Ascending aorta (tissue), 2 donors: ENCODE measurements around the gene CACNA1G. TPM values are rescaled to one million over a fixed set of nuclear protein-coding genes. Genes with fewer than 3 reads are reported as not detected.
A peak's percentile ranks its signal among the peaks of the same experiment; 100 is the strongest.

Experiments used
- DNase-seq, 2 donors: peaks; one replicate each; pipeline ENCODE4 v3.0.0-alpha.2; 2019; ENCODE audit warnings: low spot score in 2 of 2
- H3K27ac ChIP-seq, 2 donors: fragments of 200-600 bp; sonication (generic); one replicate each; pipeline ENCODE4 v1.5.1; 2016 to 2017; ENCODE audit warnings: mild to moderate bottlenecking in 1 of 2
- H3K27me3 ChIP-seq: fragments of 200-600 bp; sonication (generic); one replicate; pipeline ENCODE4 v1.5.1; 2017
- H3K36me3 ChIP-seq, 2 donors: fragments of 200-600 bp; sonication (generic); one replicate each; pipeline ENCODE4 v1.5.1; 2016
- H3K4me1 ChIP-seq, 2 donors: fragments of 200-600 bp; sonication (generic); one replicate each; pipeline ENCODE4 v1.5.1; 2016 to 2017; ENCODE audit warnings: mild to moderate bottlenecking in 1 of 2
- H3K4me3 ChIP-seq, 2 donors: fragments of 200-600 bp; sonication (generic); one replicate each; pipeline ENCODE4 v1.5.1; 2016 to 2017; ENCODE audit warnings: mild to moderate bottlenecking in 1 of 2
- H3K9me3 ChIP-seq, 2 donors: fragments of 200-600 bp; sonication (generic); one replicate each; pipeline ENCODE4 v1.5.1; 2016
- CTCF ChIP-seq, 3 experiments: fragments of 200-600 bp in 2 of 3; fragments of 450-650 bp in 1 of 3; sonication (generic) in 2 of 3; IDR thresholded peaks; one replicate each; pipeline ENCODE4 v1.5.1; 2016 to 2019; ENCODE audit warnings: antibody characterized with exemption in 3 of 3, mild to moderate bottlenecking in 1 of 3, moderate library complexity in 1 of 3
- intact Hi-C: fragments of 100-400 bp; cut with DNase I; formaldehyde crosslinking; loops from one replicate; pipeline ENCODE4 v1.15.1; 2023
- total RNA-seq: library from RNA; depleted of rRNA; stranded (reverse); fragments of >200 nt; gene quantifications from one replicate; pipeline ENCODE4 v1.1.0, GENCODE V29; 2016

CACNA1G gene
- total RNA-seq, 1 donor from 2014 or later = 1.2 TPM

- Histone ChIP-seq H3K9me3 (no peaks in the 10 kb centered on the region), H3K27ac (no peak overlapping the region), H3K36me3 (peaks cover 7 to 12% of the 10 kb centered on the region in 2 donors), H3K4me3 (no peak overlapping the region), H3K4me1 (peaks cover 17 to 30% of the 10 kb centered on the region in 2 donors), H3K27me3 (peaks cover 10% of the 10 kb centered on the region)
- intact Hi-C loops = no loop called here
- no peak for DNase-seq
- no peak for TF ChIP-seq CTCF (IDR thresholded peaks at IDR 0.05)
Measured at GRCh38 chr17:50557630-50558029, 2.9 kb upstream of the CACNA1G start.

GRCh38 chr17:50558091-50558490 is 2.4 kb upstream of the CACNA1G start:
- H3K27ac ChIP-seq = no peak overlapping the region
- DNase-seq = no peak
- H3K9me3 ChIP-seq = no peaks in the 10 kb centered on the region
- TF ChIP-seq CTCF (IDR thresholded peaks at IDR 0.05) = no peak
- peaks cover 17 to 30% of the 10 kb centered on the region in 2 donors for H3K4me1 ChIP-seq
- H3K4me3 ChIP-seq = no peak overlapping the region
- intact Hi-C loops = no loop called here
- peaks cover 7 to 12% of the 10 kb centered on the region in 2 donors for H3K36me3 ChIP-seq
- H3K27me3 ChIP-seq = peaks cover 10% of the 10 kb centered on the region

- TF ChIP-seq CTCF (IDR thresholded peaks at IDR 0.05) = no peak
- Histone ChIP-seq H3K4me3 (peak overlapping the region in 1 of 2 donors; percentile 57), H3K36me3 (peaks cover 7 to 12% of the 10 kb centered on the region in 2 donors), H3K27me3 (peaks cover 10% of the 10 kb centered on the region), H3K27ac (peak overlapping the region in 1 of 2 donors; percentile 22), H3K4me1 (peaks cover 17 to 31% of the 10 kb centered on the region in 2 donors), H3K9me3 (no peaks in the 10 kb centered on the region)
- no peak for DNase-seq
- intact Hi-C loops = no loop called here
Measured at GRCh38 chr17:50558581-50558940, 2.0 kb upstream of the CACNA1G start.

- TF ChIP-seq CTCF (IDR thresholded peaks at IDR 0.05) = no peak
- peaks cover 17 to 34% of the 10 kb centered on the region in 2 donors for H3K4me1 ChIP-seq
- intact Hi-C loops = no loop called here
- peak overlapping the region; percentile 57 to 74 for H3K4me3 ChIP-seq
- peak overlapping the region in 1 of 2 donors; percentile 22 for H3K27ac ChIP-seq
- peaks cover 7 to 12% of the 10 kb centered on the region in 2 donors for H3K36me3 ChIP-seq
- no peak for DNase-seq
- peaks cover 10% of the 10 kb centered on the region for H3K27me3 ChIP-seq
- no peaks in the 10 kb centered on the region for H3K9me3 ChIP-seq
Measured at GRCh38 chr17:50558941-50559614, 1.4 kb upstream of the CACNA1G start.

GRCh38 chr17:50559674-50560184 is 786 bp upstream of the CACNA1G start:
- peak in 1 of 2 donors; percentile 89 for DNase-seq
- peak overlapping the region; percentile 57 to 74 for H3K4me3 ChIP-seq
- intact Hi-C loops = loop anchor here (5.0 kb wide), 1 partner anchor 73 kb away; the partner anchor contains the start of gene ABCC3
- H3K36me3 ChIP-seq = peaks cover 7 to 12% of the 10 kb centered on the region in 2 donors
- TF ChIP-seq CTCF (IDR thresholded peaks at IDR 0.05) = no peak
- H3K27ac ChIP-seq = peak overlapping the region in 1 of 2 donors; percentile 22
- no peaks in the 10 kb centered on the region for H3K9me3 ChIP-seq
- peaks cover 10% of the 10 kb centered on the region for H3K27me3 ChIP-seq
- peaks cover 19 to 39% of the 10 kb centered on the region in 2 donors for H3K4me1 ChIP-seq
